DND-41 (cell line): ENCODE results near the gene RABGAP1L.

ENCODE experiments used
- CTCF ChIP-seq: IDR thresholded peaks from 2 replicates; pipeline ENCODE4 v1.5.1; 2012; ENCODE audit warnings: borderline replicate concordance, low read length, moderate library complexity, mild to moderate bottlenecking; ENCODE audit not compliant: poor library complexity, severe bottlenecking; ENCODE audit errors: extremely low read depth
- EZH2 ChIP-seq: IDR thresholded peaks from 3 replicates; pipeline ENCODE4 v1.6.1; 2012; ENCODE audit warnings: borderline replicate concordance, low read depth, mild to moderate bottlenecking, moderate library complexity, low read length, inconsistent platforms; ENCODE audit not compliant: severe bottlenecking

GRCh38 chr1:174720618-174721017 is 561.3 kb downstream of the RABGAP1L start:
- TF ChIP-seq CTCF (no peak), EZH2 (no peak)
